ENCODE results near the gene CPNE5. TPM values are rescaled to one million over a fixed set of nuclear protein-coding genes. Genes with fewer than 3 reads are reported as not detected.

Gene CPNE5
- polyA plus RNA-seq, 3 donors, result 10.1 to 12.4 (median 11.1) TPM

DNA sequence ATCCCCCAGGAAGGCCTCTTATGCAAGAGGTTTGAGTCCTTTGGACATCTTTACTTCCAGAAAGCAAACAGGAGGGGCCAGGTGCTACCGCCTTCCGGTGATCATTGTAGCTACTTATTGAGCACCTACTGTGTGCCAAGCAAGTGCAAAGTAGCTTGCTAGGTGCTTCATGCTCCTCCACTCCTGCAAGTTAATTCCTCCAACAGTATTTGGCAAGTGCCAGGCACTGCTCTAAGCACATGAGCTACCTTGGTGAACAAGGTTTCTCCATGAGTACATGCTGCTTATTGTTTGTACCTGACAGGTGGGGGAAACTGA lies 2.3 kb downstream of the CPNE5 start:
- no peak for DNase-seq (ENCODE audit: low read depth in 3 of 3, low spot score in 2 of 3)

DNA sequence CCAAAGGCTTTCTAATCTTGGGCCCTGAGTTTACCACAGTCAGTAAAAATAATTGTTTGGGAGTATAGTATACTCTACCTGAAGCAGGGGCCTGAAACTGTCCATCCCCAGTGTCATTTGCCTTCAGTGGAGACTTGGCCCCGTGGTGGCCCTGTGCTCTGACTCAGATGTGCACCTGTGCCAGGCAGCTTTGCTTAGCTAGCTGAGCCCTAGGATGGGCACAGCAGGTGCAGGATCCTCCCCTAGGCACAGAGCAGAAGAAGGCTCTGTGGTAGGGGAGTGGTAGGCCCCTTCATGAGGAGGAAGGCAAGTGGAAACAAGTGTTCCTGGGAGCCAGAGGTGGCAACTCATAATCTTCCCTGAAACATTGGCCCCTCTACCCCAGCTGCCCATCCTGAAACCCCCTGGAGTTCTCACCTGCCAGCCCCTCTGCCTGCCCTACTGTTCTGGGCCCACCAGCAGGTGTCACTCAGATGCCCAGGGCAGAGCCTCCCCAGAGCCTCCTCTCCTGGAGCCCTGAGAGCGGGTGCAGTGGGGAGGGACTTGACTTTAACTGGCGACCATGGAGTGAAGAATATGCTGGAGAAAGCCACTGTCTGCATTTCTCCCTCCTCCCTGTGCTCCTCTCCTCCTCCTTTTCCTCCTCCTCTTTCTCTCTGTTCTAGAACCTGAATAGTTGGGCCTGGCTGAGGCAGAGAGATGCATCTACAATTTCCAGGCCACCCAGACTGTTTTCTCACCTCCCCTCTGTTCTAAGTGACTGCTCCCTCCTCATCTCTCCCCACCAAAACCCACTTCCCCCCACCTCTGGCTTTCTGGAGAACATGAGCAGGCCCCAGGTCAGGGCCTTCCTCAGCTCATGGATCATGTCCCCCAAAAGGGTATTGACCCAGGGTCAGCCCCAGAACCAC lies 2.9 kb downstream of the CPNE5 start:
- DNase-seq (ENCODE audit: low read depth in 3 of 3, low spot score in 2 of 3), result no peak

DNA sequence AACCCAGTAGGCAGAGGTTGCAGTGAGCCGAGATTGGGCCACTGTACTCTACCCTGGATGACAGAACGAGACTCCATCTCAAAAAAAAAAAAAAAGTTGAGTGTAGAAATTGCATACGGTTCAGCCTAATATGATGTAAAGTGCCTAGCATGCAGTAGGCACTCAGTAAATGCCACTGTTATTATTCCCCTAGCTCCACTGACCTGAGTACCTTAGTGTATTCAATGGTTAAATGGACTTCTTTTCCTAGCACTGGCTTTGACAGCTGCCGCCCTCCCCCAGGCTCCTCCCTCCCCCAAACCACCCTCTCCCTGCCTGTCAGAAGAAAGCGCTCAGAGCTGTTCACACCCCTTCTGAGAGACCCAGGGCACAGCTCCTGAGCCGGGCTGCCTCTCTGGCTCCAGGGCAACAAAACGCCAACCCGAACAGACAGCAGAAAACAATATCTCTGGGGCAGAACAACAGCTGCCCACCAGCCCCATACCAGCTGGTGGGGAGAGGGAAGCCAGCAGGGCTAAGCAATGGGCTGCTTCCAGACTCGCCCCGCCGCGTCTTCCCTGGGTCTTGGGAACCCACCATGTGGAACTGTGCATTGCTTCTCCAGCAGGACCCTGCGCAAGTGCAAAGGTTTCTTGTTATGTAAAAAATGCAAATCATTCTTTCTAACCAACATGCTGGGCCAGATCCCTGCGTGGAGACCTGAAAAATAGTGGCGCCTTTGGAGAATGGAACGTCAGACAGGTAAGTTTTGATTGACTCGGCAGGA lies 4.5 kb downstream of the CPNE5 start:
- no peak for DNase-seq (ENCODE audit: low read depth in 3 of 3, low spot score in 2 of 3)

DNA sequence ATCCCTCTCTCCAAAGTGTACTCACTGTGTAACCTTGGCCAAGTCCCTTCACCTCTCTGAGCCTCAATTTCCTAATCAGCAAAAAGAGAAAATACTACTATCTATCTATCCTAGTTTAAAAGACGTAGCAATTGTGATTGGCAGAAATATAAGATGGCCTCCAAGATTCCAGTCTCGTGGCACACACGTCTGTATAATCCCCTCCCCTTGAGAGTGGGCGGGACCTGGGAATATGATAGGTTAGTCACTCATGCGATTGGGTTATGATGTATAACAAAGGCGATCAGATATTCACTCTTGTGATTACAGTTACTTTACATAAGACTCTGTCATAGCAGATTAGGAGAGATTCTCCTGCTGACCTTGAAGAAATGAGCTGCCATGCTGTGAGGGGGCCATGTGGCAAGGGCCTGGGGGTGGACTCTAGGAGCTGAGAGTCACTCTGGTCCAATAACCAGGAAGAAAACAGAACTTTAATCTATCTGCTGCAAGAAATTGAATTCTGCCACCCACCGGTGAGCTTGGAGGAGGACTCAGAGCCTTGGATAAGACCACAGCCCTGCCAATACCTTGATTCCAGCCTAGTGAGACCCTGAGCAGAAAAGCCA lies 6.0 kb downstream of the CPNE5 start:
- DNase-seq (ENCODE audit: low read depth in 3 of 3, low spot score in 2 of 3), result no peak

DNA sequence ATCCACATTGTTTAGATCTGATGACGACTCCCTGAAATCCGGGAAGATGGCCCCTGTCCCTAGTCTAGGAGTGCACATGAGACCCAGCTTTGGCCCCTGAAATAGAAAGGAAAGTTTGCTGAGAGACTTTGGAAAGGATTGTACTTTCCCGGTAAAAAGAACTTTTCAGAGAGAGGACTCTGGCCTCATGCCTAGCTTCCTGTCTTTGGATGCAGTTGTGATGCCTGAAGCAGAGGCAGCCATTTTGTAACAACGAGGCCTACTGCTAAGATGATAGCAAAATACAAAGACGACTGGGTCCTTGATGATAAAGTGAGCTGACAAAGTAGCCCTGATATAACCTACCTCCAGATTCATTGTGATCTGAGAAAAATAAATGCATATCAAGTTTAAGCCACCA lies 6.9 kb downstream of the CPNE5 start:
- DNase-seq (ENCODE audit: low read depth in 3 of 3, low spot score in 2 of 3), result no peak

DNA sequence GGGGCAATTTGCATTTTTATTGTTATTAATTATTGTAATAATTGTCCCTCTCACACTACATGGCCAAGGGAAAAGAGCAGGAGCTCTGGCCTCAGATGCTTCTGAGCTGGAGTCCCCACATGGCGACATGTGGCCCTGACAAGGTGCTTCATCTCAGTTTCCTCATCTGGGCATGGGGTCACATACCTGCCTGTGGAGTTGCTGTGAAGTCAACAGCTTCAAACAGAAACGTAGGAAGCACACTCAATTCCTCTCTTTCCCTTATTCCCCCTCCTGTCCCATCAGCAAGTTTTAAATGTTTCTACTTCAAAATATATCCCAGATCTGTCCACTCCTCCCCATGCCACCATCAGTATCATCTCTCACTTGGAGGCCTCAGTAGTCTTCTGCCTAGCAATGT lies 8.7 kb downstream of the CPNE5 start:
- DNase-seq (ENCODE audit: low read depth in 3 of 3, low spot score in 2 of 3), result no peak

DNA sequence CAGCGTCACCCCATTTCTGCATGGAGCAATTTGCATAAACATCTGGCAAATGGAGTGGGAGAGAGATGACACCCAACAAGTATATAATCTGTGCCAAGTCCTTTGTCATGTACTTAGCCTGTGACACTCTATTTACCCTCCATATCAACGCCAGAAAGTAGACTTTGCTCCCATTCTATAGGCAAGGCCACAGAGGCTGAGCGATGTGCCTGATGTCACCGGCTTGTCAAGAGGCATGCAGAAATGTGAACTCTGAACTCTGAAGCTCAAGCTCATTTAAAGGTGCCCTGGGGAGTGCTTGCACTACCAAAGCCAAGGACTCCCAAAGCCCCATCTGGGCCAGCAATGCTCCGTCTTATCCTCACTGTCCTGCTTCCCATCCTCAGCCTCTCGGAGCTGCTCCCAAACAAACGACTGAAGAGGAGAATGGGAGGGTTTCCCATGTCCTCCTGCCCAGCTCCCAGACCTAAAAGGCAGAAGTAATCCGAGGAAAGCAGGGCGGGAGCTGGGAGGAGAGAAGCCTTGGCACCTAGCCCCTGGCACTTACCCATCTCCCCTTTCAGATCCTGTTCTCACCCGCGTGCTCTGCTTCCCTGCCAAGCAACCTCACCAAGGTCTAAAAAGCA lies 9.2 kb downstream of the CPNE5 start:
- DNase-seq (ENCODE audit: low read depth in 3 of 3, low spot score in 2 of 3), result no peak

DNA sequence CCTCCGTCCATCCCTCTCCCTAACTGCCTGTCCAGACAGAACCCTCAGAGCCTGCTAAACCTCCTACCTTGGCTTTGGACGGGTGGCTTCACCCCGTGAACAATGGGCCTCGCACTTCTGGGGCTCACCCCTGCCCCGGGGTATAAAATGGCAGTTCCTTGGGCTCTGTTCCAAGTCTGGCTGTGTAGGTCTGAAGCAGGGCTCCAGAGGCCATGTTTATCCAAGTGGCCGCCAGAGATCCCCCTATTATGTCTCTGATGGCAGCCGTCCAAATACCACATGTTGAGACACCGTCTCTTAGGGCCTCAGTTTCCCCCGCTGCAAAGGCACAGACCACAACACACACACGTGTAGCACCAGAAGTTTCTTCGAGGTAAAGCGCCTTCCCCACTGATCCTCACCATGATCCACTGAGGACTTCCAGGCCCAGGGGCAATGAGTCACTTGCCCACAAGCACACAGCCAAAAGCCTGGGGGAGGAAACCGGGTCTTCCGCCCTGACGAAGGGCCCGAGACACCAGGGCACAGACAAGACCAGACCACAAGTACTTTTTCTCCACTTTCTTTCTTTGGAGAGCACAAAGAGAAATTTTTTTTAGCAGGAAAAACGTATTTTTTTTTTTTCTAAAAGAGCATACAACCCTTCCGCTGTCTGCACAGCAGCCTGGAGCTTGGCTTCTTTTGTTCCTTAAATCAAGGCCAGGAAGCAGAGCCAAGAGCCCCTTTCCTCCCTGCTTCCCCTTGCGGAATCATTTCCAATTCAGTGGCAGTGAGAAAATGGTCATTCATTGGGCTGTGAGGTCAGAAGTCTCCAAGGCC lies 11.8 kb downstream of the CPNE5 start:
- no peak for DNase-seq (ENCODE audit: low read depth in 3 of 3, low spot score in 2 of 3)

DNA sequence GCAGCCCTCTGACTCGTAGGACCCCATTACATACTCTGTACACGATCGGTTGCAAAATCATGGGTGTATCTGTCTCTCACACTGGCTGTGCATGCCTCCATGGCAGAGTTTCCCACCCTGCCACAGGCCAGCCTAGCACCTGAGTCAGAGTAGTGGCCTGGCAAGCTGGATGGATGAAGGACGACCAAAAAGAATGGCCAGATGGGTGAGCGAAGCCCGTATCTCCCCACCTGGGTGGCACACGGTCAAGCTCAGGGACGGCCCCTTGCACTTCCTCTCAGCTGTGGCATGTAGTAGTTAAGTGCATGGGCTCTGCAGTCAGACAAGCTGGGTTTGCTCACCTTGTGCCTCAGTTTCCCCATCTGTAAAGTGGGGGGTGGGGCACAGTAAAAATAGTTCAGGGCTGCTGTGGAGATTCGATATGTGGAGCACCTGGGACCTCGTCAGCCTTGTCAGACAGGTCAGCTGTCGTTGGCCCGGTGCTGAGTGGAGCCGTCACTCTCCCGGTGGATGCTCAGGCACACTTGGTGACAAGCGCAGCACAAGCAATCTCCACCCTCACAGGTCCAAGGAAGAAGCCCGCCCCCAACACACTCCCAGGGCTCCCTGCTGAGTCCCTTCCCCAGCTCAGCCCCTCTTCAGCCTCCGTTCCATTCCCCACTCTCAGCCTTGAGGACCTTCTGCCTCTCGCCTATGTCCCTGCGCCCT lies 12.6 kb downstream of the CPNE5 start:
- DNase-seq (ENCODE audit: low read depth in 3 of 3, low spot score in 2 of 3), result no peak

DNA sequence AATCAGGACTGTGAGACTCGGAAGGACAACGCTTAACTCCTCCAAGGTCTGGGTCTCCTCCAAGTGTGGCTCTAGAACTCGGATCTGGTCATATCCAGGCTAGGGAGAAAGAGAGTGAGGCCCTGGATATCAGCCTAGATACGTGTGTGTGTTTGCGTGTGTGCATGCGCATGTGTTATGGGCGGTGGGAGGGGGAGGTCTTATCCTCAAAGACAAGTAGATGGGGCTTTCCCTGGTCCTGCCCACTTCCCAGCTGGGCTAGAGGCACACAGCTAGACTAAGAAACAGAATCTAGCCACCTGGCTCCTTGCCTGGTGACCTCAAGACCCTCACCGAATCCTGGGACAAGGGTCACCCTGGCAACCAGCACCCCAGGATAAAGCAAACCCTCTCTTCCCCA lies 13.2 kb downstream of the CPNE5 start:
- DNase-seq (ENCODE audit: low read depth in 3 of 3, low spot score in 2 of 3), result no peak

DNA sequence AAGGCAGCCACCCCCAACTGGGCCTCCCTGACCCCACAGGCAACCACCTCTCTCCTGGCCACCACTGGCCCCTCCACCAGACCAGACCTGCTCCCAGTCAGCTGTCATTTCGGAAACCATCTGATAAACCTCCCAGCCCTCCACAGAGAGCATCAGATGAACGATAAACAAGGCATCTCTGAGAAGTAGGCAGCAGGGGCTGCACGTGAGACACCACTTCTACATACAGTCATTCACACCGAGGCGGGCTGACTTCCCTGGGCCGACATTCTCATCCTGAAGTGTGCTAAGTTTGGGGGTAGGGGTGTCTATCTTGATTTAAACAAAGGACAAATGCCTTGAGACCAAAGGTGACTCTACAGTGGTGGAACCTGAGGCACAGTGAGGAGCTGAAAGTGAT lies 13.8 kb downstream of the CPNE5 start:
- no peak for DNase-seq (ENCODE audit: low read depth in 3 of 3, low spot score in 2 of 3)

DNA sequence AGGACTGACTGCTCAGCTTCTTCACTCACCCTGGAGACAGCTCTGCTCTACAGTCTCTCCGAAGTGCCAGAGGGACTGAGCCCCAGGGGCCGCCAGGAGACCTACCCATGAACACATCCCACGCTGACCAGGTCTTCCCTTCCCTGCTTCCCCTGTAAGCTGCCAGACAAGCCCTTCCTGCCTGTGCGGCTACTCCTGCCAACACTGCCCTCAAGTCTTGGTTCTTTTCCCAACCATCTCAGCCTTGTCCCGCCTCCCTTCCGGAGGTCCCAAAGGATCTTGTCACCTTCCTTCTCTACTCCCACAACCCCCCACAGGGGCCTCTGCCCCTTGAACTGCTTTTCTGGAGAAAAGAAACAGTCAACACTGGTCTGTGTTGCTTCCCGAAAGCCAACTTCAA lies 15.0 kb downstream of the CPNE5 start:
- DNase-seq (ENCODE audit: low read depth in 3 of 3, low spot score in 2 of 3), result no peak

DNA sequence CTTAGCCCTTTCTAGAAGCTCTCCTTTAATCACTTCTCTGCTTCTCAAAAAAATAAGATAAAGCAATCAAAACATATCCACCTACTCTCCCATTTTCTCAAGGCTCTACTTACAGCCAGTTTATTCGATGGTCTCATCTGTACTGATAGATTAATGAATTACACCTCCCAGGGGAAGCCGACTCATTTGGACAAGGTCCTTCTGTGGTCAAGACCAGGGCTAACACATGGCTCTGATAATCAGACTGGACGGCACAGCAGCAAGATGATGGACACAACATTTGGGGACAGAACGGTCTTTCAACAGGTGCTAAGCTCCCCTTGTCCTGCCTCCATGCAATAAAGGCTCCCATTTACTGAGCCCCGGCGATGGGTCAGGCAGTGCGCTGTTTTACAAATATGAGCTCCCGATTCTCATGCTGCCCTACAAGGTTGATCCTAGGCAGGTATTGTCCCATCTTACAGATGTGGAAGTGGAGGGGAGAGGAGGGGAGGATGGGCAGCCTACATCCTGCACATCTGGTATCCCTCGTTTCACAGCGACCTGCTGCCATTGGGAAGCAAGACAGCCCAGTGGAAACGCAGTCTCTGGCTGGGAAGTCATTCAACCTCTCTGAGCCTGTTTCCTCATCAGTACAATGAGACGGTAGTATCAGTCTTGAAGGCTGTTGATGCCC lies 15.7 kb downstream of the CPNE5 start:
- DNase-seq (ENCODE audit: low read depth in 3 of 3, low spot score in 2 of 3), result no peak

DNA sequence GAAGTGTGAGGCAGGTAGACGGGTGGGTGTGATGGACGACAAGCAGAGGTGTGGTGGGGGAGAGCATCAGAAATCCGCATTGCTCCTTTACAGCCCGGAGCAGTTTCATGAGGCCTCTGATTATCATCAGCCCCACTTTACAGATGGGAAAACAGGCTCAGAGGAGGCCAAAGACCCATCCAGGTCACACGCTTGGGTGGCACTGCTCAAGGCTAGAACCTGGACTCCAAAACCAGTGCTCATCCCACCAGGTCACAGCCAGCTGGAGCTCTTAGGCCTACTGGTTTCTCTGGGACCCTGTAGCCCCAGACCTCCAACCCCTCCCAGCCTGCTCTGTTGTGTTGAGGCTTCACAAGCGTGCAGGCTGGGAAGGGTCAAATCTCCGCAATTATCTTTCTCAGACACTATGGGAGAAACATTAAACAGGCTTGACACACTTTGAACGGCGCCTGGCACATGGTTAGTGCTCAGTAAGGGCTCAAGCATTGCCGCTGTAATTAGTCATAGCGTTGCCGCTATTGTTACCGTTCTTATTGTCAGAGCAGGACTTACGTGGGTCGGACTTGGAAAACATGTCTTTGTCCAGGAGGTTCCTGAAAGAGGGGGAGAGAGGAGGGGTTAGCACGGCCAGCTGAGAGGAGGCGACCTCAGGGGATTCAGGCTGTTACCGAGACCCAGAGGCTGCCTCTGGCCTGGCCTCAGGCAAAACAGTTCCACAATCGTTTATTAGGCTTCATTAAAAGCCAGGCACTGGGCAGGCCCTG lies 16.6 kb downstream of the CPNE5 start:
- no peak for DNase-seq (ENCODE audit: low read depth in 3 of 3, low spot score in 2 of 3)

DNA sequence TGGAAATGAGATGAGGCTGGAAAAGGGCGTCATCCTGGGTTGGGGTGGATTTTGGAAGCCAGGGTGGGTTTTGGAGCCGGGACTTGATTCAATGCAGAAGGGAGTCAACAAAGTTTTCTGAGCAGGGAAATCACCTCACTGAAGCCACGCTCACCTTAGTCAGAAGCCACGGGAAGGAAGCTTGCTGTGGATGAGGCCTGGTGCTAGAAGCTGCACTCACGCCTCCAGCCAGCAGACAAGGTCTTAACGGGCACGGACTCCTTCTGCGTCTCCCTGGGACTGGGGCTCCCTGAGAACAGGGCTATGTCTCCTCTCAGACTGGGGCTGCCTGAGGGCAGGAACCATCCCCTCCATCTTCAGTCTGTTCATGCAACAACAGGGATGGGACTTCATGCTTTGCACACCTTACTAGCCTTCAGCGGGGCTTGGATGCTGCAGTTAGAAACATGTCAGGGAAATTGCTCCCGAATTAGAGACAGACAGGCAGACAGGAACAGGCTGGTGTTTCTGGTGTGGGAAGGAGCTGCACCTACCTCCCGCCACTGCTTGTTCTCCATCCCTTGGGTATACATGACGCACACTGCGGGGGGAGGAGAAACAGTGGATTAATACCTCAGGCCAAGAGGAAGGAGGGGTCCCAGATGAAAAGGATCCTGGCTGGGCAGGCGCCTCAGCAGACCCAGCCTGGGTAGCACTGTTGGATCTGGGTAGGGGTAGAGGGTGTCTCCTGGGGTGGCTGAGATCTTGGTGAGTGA lies 17.5 kb downstream of the CPNE5 start:
- no peak for DNase-seq (ENCODE audit: low read depth in 3 of 3, low spot score in 2 of 3)

DNA sequence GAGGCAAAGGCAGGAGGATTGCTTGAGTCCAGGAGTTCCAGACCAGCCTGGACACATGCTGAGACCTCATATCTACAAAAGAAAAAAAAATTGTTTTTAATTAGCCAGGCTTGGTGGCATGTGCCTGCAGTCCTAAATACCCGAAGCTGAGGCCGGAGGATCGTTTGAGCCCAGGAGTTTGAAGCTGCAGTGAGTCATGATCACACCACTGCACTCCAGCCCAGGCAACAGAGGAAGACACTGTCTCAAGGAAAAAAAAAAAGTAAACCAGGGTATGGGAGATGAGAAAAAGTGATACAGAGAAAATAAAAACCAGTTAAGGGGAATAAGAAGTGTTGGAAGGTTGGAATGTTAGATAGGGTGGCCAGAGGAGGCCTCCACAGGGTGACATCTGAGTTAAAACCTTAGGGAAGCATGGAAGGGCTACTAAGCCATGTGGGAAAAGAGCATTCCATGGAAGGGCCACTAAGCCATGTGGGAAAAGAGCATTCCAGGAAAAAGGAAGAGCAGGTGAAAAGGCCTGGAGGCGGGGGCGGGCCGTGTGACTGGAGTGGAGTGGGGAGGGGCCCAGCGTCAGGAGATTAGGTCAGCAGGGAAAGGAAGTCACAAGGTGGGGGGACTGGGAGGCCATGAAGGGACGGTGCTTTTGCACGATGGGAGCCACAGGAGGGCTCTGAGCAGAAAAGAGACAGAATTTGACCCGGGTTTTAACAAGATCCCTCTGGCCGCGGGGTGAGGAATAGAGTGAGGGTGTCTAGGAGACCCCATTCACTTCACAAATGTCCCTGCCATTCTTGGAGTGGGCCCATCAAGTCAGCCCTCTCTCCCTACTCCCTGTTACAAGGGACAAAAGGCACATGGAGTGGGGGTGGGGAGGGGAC lies 18.3 kb downstream of the CPNE5 start:
- DNase-seq (ENCODE audit: low read depth in 3 of 3, low spot score in 2 of 3), result no peak

DNA sequence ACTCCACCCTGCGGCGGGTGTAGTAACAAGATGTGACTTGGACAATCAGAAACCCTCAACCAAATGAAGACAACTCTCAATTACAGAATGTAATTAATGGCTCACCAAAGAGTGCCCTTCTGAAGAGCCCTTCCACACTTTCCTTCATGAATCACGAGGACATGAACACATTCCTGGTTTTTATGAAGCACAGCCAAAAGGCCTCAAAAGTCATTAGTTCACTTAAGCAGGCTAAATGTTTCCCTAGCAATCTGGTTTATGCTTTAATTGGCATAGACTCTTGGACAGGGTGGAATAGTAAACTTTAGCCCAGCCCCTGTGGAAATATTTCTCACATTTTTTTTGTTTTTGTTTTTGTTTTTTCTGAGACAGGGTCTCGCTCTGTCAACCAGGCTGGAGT lies 20.5 kb downstream of the CPNE5 start:
- no peak for DNase-seq (ENCODE audit: low read depth in 3 of 3, low spot score in 2 of 3)

Measured in right renal cortex interstitium (tissue), 3 donors.